Measurements from ENCODE around the gene AHCYL1. TPM values are rescaled to one million over a fixed set of nuclear protein-coding genes. Genes with fewer than 3 reads are reported as not detected.
A peak's percentile ranks its signal among the peaks of the same experiment; 100 is the strongest.
"Not testable (repeated sequence)": the region's sequence is repeated elsewhere in the genome, so short reads cannot be mapped to it uniquely, and the experiment has no call there.

Gene AHCYL1
- total RNA-seq, 1 donor from 2014 or later: 59.6 TPM

- TF ChIP-seq, protein P1, sequence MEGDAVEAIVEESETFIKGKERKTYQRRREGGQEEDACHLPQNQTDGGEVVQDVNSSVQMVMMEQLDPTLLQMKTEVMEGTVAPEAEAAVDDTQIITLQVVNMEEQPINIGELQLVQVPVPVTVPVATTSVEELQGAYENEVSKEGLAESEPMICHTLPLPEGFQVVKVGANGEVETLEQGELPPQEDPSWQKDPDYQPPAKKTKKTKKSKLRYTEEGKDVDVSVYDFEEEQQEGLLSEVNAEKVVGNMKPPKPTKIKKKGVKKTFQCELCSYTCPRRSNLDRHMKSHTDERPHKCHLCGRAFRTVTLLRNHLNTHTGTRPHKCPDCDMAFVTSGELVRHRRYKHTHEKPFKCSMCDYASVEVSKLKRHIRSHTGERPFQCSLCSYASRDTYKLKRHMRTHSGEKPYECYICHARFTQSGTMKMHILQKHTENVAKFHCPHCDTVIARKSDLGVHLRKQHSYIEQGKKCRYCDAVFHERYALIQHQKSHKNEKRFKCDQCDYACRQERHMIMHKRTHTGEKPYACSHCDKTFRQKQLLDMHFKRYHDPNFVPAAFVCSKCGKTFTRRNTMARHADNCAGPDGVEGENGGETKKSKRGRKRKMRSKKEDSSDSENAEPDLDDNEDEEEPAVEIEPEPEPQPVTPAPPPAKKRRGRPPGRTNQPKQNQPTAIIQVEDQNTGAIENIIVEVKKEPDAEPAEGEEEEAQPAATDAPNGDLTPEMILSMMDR (IDR thresholded peaks at IDR 0.05): no peak
- peaks cover 23% of the 10 kb centered on the region for H3K36me3 Mint-ChIP-seq (ENCODE audit: low read depth)
- H3K27me3 Mint-ChIP-seq (ENCODE audit: low read depth): no peaks in the 10 kb centered on the region
- no peak for DNase-seq (ENCODE audit: low spot score)
- no peak overlapping the region for H3K27ac Mint-ChIP-seq (ENCODE audit: unreplicated experiment)
- no peak overlapping the region for H3K4me3 Mint-ChIP-seq (ENCODE audit: unreplicated experiment)
- no peaks in the 10 kb centered on the region for H3K9me3 Mint-ChIP-seq (ENCODE audit: low read depth)
- peaks cover 18% of the 10 kb centered on the region for H3K4me1 Mint-ChIP-seq (ENCODE audit: low read depth)
These were observed 40.0 kb downstream of the AHCYL1 start for GRCh38 chr1:110024613-110025012.

DNA sequence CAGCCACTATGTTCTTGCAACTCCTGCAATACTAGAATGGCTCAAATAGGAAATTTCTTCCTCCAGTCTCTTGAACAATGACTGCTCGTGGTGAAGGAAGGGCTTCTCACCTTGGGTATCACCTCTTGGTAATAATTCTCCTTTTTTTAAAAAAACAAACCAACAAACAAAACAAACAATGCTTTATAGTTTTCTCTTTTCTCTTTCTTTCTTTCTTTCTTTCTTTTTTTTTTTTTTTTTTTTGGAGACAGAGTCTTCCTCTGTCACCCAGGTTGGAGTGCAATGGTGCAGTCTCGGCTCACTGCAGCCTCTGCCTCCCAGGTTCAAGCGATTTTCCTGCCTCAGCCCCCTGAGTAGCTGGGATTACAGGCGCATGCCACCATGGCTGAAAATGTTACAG lies 46.1 kb downstream of the AHCYL1 start:
- peaks cover 16% of the 10 kb centered on the region for H3K4me1 Mint-ChIP-seq (ENCODE audit: low read depth)
- H3K36me3 Mint-ChIP-seq (ENCODE audit: low read depth); H3K9me3 Mint-ChIP-seq (ENCODE audit: low read depth); H3K4me3 Mint-ChIP-seq (ENCODE audit: unreplicated experiment); H3K27me3 Mint-ChIP-seq (ENCODE audit: low read depth); DNase-seq (ENCODE audit: low spot score); H3K27ac Mint-ChIP-seq (ENCODE audit: unreplicated experiment): not testable (repeated sequence)

GRCh38 chr1:110032327-110032726 lies 47.8 kb downstream of the AHCYL1 start:
- no peak overlapping the region for H3K27ac Mint-ChIP-seq (ENCODE audit: unreplicated experiment)
- no peak overlapping the region for H3K4me3 Mint-ChIP-seq (ENCODE audit: unreplicated experiment)
- H3K4me1 Mint-ChIP-seq (ENCODE audit: low read depth): peaks cover 29% of the 10 kb centered on the region
- no peaks in the 10 kb centered on the region for H3K9me3 Mint-ChIP-seq (ENCODE audit: low read depth)
- no peaks in the 10 kb centered on the region for H3K36me3 Mint-ChIP-seq (ENCODE audit: low read depth)
- no peak for DNase-seq (ENCODE audit: low spot score)
- TF ChIP-seq, protein P1 (IDR thresholded peaks at IDR 0.05): no peak
- no peaks in the 10 kb centered on the region for H3K27me3 Mint-ChIP-seq (ENCODE audit: low read depth)

GRCh38 chr1:110033421-110033820 lies 48.9 kb downstream of the AHCYL1 start:
- Mint-ChIP-seq H3K36me3 (ENCODE audit: low read depth) (peaks cover 4% of the 10 kb centered on the region), H3K27ac (ENCODE audit: unreplicated experiment) (no peak overlapping the region), H3K4me1 (ENCODE audit: low read depth) (peaks cover 29% of the 10 kb centered on the region), H3K4me3 (ENCODE audit: unreplicated experiment) (no peak overlapping the region), H3K27me3 (ENCODE audit: low read depth) (no peaks in the 10 kb centered on the region), H3K9me3 (ENCODE audit: low read depth) (no peaks in the 10 kb centered on the region)
- TF ChIP-seq, protein P1 (IDR thresholded peaks at IDR 0.05): no peak
- no peak for DNase-seq (ENCODE audit: low spot score)

DNA sequence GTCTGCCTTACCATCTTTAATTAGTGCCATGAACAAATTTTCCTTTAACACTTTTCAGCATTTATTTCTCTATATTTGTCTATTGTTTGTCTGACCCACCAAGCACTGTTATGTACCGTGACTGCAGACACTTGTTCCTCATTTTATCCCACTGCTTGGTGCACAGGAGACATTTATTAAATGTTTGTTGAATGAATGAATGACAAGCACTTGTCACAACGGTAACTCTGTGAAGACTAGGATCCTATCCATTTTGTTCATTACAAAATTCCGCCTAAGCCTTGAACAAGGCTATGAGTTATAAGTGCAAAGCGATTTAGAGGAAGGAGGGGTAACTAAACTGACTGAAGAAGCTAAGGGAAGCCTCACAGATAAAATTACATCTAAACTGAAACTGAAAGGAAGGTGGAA lies 49.5 kb downstream of the AHCYL1 start:
- Mint-ChIP-seq H3K27ac (ENCODE audit: unreplicated experiment) (peak overlapping the region; percentile 86), H3K9me3 (ENCODE audit: low read depth) (no peaks in the 10 kb centered on the region), H3K27me3 (ENCODE audit: low read depth) (no peaks in the 10 kb centered on the region), H3K4me3 (ENCODE audit: unreplicated experiment) (peak overlapping the region; percentile 93), H3K36me3 (ENCODE audit: low read depth) (peaks cover 10% of the 10 kb centered on the region), H3K4me1 (ENCODE audit: low read depth) (peaks cover 29% of the 10 kb centered on the region)
- TF ChIP-seq, protein P1 (IDR thresholded peaks at IDR 0.05): no peak
- DNase-seq (ENCODE audit: low spot score): no peak

GRCh38 chr1:110034451-110035235 lies 50.1 kb downstream of the AHCYL1 start, which contains the start of gene STRIP1:
STRIP1 (plus strand) TSS chr1:110034624; CDS start chr1:110034638, 14 bp downstream.
- Mint-ChIP-seq H3K4me3 (ENCODE audit: unreplicated experiment) (peak within 1 kb of the TSS; percentile 93), H3K27me3 (ENCODE audit: low read depth) (no peaks in the 10 kb centered on the region), H3K9me3 (ENCODE audit: low read depth) (no peaks in the 10 kb centered on the region), H3K36me3 (ENCODE audit: low read depth) (peaks cover 14% of the 10 kb centered on the region), H3K4me1 (ENCODE audit: low read depth) (peaks cover 27% of the 10 kb centered on the region), H3K27ac (ENCODE audit: unreplicated experiment) (peak within 1 kb of the TSS; percentile 88)
- DNase-seq (ENCODE audit: low spot score): no peak
- TF ChIP-seq, protein P1 (IDR thresholded peaks at IDR 0.05): no peak

Measured in chondrocyte (in vitro differentiated cells).